ENCODE results near the gene GPR160. TPM values are rescaled to one million over a fixed set of nuclear protein-coding genes. Genes with fewer than 3 reads are reported as not detected.

Gene GPR160
- total RNA-seq, 1 donor from 2014 or later, result 7.3 TPM

DNA sequence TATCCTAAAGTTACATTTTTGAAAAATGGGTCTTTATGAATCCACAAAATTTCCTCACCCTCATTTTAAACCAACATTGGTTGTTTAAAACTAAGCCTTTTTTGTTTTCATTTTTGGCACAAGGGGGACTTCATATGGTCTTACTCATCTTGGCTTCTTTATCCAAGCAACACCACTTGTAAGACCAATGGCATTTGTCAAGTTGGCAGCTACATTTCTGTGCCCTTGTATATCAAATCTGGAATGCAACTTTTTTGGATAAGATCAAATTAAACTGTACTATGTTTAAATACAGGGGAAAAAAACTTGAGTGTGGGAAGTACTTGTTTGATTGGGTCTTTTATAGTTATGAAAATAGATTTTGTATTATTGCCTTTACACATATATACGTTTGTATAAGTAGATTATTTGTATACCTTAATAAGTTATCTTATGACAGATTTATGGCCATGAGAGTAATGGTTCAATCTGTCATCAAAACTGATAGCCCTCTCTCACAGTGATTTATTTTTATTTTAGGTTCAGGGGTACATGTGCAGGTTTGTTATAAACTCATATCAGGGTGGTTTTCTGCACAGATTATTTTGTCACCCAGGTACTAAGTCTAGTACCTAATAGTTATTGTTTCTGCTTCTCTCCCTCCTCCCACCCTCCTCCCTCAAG lies 43.4 kb downstream of the GPR160 start:
- no peak overlapping the region for H3K4me3 ChIP-seq
- intact Hi-C loops (cut with DNase I), result loop anchor here (10.0 kb wide), 1 partner anchor 216 kb away; the partner anchor contains the start of gene LRRC31
- no peaks in the 10 kb centered on the region for H3K4me1 ChIP-seq
- H3K9me3 ChIP-seq, result no peaks in the 10 kb centered on the region
- H3K27me3 ChIP-seq, result no peaks in the 10 kb centered on the region
- H3K27ac ChIP-seq, result no peak overlapping the region
- no peak for DNase-seq (ENCODE audit: low spot score in 2 of 2)
- peaks cover 3 to 10% of the 10 kb centered on the region in 2 donors for H3K36me3 ChIP-seq
- TF ChIP-seq, protein P1, sequence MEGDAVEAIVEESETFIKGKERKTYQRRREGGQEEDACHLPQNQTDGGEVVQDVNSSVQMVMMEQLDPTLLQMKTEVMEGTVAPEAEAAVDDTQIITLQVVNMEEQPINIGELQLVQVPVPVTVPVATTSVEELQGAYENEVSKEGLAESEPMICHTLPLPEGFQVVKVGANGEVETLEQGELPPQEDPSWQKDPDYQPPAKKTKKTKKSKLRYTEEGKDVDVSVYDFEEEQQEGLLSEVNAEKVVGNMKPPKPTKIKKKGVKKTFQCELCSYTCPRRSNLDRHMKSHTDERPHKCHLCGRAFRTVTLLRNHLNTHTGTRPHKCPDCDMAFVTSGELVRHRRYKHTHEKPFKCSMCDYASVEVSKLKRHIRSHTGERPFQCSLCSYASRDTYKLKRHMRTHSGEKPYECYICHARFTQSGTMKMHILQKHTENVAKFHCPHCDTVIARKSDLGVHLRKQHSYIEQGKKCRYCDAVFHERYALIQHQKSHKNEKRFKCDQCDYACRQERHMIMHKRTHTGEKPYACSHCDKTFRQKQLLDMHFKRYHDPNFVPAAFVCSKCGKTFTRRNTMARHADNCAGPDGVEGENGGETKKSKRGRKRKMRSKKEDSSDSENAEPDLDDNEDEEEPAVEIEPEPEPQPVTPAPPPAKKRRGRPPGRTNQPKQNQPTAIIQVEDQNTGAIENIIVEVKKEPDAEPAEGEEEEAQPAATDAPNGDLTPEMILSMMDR (IDR thresholded peaks at IDR 0.05), result no peak

DNA sequence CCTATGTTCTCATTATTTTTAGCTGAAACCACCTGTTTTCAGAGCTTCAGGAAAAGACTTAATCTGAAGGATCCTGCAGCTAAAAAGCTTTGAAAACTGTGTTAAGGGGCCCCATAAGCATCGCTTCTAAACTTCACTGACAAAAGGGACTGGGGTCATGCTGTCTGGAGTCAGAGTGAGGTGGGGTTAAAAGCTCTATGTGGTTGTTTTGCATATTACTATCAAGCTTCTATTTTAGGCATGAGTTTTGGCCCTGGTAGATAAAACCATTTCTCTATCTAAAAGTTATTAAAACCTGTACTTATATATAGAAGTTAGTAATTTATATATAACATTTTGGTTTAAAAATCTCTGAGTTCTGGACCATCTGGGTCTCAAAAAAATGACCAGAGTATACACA lies 45.5 kb downstream of the GPR160 start:
- H3K9me3 ChIP-seq, result no peaks in the 10 kb centered on the region
- TF ChIP-seq, protein P1 (IDR thresholded peaks at IDR 0.05), result no peak
- H3K27me3 ChIP-seq, result no peaks in the 10 kb centered on the region
- DNase-seq (ENCODE audit: low spot score in 2 of 2), result no peak
- H3K27ac ChIP-seq, result no peak overlapping the region
- intact Hi-C loops (cut with DNase I), result loop anchor here (10.0 kb wide), 1 partner anchor 219 kb away; the partner anchor contains the start of gene LRRC31
- no peak overlapping the region for H3K4me3 ChIP-seq
- H3K4me1 ChIP-seq, result no peaks in the 10 kb centered on the region
- peaks cover 10 to 17% of the 10 kb centered on the region in 2 donors for H3K36me3 ChIP-seq

DNA sequence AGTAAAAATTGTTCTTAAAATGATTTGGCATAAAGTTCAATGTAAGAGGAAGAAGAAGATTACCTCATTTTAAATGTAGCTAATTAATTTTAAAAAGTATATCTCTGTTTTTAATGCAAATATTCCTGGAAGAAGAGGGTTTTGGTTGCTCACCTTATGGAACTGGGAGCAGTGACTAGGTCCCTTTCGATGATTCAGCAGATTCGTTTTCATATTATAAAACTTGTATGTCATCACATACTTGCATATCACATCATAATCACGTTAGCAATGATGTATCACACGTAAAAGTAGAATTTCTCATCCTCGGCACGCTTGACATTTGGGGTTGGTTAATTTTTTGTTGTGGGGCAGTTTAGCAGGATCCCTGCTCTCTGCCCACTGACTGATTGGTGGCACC lies 47.6 kb downstream of the GPR160 start:
- H3K9me3 ChIP-seq, result no peaks in the 10 kb centered on the region
- no peak overlapping the region for H3K4me3 ChIP-seq
- no peaks in the 10 kb centered on the region for H3K4me1 ChIP-seq
- H3K27me3 ChIP-seq, result no peaks in the 10 kb centered on the region
- peaks cover 15 to 21% of the 10 kb centered on the region in 2 donors for H3K36me3 ChIP-seq
- DNase-seq (ENCODE audit: low spot score in 2 of 2), result no peak
- no peak overlapping the region for H3K27ac ChIP-seq
- TF ChIP-seq, protein P1 (IDR thresholded peaks at IDR 0.05), result no peak
- intact Hi-C loops (cut with DNase I), result loop anchor here (10.0 kb wide), 1 partner anchor 221 kb away; the partner anchor contains the start of gene LRRC31

- Histone ChIP-seq H3K36me3 (peaks cover 22 to 48% of the 10 kb centered on the region in 2 donors), H3K9me3 (no peaks in the 10 kb centered on the region), H3K27ac (no peak overlapping the region), H3K4me1 (no peaks in the 10 kb centered on the region), H3K4me3 (no peak overlapping the region), H3K27me3 (no peaks in the 10 kb centered on the region)
- no peak for DNase-seq (ENCODE audit: low spot score in 2 of 2)
- intact Hi-C loops (cut with DNase I), result loop anchor here (10.0 kb wide), 2 partner anchors 105 to 225 kb away; partner anchors contain the start of gene LRRC31
- TF ChIP-seq, protein P1 (IDR thresholded peaks at IDR 0.05), result no peak
Observed at GRCh38 chr3:170089862-170090600, 52.2 kb downstream of the GPR160 start.

DNA sequence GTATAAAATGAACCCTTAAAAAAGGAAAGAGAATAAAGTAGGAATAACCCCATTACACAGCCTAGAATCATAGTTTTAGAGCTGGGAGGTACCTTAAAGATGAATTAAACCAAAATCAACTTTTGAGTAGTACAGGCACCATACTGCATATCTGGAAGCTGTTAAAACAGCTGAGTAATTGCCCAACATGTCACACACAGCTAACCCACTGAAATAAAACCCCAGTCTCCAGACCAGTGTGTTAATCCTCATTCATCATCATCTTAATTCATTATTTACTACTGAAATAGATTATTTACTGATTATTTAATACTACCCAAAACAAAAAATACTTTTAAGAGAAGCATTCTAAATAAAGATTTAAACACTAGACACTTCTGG lies 52.8 kb downstream of the GPR160 start:
- no peaks in the 10 kb centered on the region for H3K4me1 ChIP-seq
- H3K27me3 ChIP-seq, result no peaks in the 10 kb centered on the region
- no peaks in the 10 kb centered on the region for H3K9me3 ChIP-seq
- intact Hi-C loops (cut with DNase I), result loop anchor here (10.0 kb wide), 1 partner anchor 106 kb away; no protein-coding TSS in a partner anchor
- H3K4me3 ChIP-seq, result no peak overlapping the region
- no peak overlapping the region for H3K27ac ChIP-seq
- H3K36me3 ChIP-seq, result peaks cover 25 to 51% of the 10 kb centered on the region in 2 donors
- TF ChIP-seq, protein P1 (IDR thresholded peaks at IDR 0.05), result no peak
- DNase-seq (ENCODE audit: low spot score in 2 of 2), result no peak
